Measurements from ENCODE around the gene CD2.

DNA sequence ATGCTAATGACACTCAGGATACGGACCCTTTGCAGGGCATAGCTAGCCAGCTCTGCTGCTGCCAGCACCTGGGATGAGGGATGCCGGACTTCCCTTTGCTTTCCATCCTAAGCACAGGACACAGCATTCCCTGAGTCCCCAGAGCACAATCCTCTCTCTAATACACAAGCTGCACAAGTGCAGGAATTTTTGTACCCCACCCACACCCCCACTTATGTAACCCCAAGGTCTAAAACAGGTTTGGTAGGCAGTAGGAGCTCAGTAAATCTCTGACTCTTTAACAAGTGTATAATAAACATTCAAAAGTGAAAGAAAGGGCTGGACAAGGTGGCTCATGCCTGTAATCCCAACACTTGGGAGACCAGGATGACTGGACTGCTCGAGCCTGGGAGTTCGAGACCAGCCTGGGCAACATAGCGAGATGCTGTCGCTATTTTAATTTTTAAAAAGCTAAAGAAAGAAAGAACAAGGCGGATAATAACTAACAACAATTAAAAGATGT, 44.5 kb upstream of the CD2 start:
- TF ChIP-seq, protein P1, sequence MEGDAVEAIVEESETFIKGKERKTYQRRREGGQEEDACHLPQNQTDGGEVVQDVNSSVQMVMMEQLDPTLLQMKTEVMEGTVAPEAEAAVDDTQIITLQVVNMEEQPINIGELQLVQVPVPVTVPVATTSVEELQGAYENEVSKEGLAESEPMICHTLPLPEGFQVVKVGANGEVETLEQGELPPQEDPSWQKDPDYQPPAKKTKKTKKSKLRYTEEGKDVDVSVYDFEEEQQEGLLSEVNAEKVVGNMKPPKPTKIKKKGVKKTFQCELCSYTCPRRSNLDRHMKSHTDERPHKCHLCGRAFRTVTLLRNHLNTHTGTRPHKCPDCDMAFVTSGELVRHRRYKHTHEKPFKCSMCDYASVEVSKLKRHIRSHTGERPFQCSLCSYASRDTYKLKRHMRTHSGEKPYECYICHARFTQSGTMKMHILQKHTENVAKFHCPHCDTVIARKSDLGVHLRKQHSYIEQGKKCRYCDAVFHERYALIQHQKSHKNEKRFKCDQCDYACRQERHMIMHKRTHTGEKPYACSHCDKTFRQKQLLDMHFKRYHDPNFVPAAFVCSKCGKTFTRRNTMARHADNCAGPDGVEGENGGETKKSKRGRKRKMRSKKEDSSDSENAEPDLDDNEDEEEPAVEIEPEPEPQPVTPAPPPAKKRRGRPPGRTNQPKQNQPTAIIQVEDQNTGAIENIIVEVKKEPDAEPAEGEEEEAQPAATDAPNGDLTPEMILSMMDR (IDR thresholded peaks at IDR 0.05) = no peak
- TF ChIP-seq POLR2A (IDR thresholded peaks at IDR 0.05; ENCODE audit: low read depth) = no peak
- no peak for TF ChIP-seq EP300 (IDR thresholded peaks at IDR 0.05)
- TF ChIP-seq POLR2AphosphoS5 (IDR thresholded peaks at IDR 0.05) = no peak

Measured in esophagus muscularis mucosa (tissue), 4 donors.